HG03280 (cell line): Measurements from ENCODE around the gene SLC52A1.

ENCODE experiments used
- ATAC-seq: cut with Tn5 transposase; IDR thresholded peaks from one replicate; pipeline ENCODE4 v1.9.1; 2021; ENCODE audit warnings: mild to moderate bottlenecking, moderate library complexity; ENCODE audit not compliant: unreplicated experiment

Gene SLC52A1

DNA sequence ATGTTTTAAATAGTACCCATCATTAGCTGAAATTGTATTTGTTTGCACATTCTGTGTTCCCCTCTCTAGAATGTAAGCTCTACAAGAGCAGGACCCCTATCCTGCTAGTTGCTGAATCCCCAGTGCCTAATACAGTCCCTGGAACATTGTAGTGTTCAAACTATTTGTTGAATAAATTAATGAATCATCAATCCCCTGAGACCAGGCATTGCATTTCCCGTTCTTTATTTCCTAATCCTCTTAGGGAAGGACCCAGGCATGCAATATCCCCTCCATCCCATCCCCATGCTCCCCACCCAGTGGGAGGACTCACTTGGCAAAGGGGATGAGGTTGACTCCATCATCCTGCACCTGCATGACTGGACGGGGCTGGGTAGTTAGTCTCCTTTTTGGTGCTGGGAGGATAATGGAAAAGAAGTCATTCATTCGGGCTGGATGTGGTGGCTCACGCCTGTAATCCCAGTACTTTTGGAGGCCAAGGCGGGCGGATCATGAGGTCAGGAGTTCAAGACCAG is 41.1 kb downstream of the SLC52A1 start:
- no peak for ATAC-seq

- ATAC-seq: no peak
Observed at GRCh38 chr17:4987767-4988567, 47.3 kb downstream of the SLC52A1 start.

GRCh38 chr17:4986951-4987766 is 48.1 kb downstream of the SLC52A1 start, which contains the start of gene CAMTA2:
CAMTA2 (minus strand) TSS chr17:4987675; CDS start chr17:4986222, 1,453 bp downstream.
- peak; percentile 67 for ATAC-seq

GRCh38 chr17:4986403-4986802 is 48.8 kb downstream of the SLC52A1 start:
- ATAC-seq: no peak
